HepG2 (cell line): Measurements from ENCODE around the gene KLHL7. TPM values are rescaled to one million over a fixed set of nuclear protein-coding genes. Genes with fewer than 3 reads are reported as not detected.

Experiments
- ATAC-seq: fragments of 200-7000 bp; cut with Tn5 transposase; 3 replicates; pipeline ENCODE4 v1.9.1; 2020; ENCODE audit warnings: mild to moderate bottlenecking, moderate library complexity
- BruUV-seq: library from RNA; stranded (reverse); fragments of 400-500 nt; replicated peaks from 2 replicates; lab custom pipeline; 2021; lab: Mats Ljungman, UMichigan
- CTCF ChIA-PET: fragments of 300-600 bp; formaldehyde crosslinking; extraction: SDS; loops from one replicate; lab custom pipeline; 2021; ENCODE audit warnings: low total read pairs, inconsistent platforms, low intra/inter-chr PET ratio; lab: Yijun Ruan, JAX
- POLR2A ChIA-PET: fragments of 350-600 bp; sonication (Branson Sonifier 250); formaldehyde crosslinking; loops from one replicate; lab custom pipeline; 2020; ENCODE audit warnings: antibody characterized with exemption, inconsistent platforms; lab: Yijun Ruan, JAX
- DNase-seq: peaks from one replicate; pipeline ENCODE4 v3.0.0-alpha.2; 2015; ENCODE audit warnings: low spot score
- FAIRE-seq: peaks from 3 replicates; lab custom pipeline; 2011; peaks lifted over from hg19 to GRCh38; lab: Jason Lieb, UNC
- H2AFZ ChIP-seq: one replicate; pipeline ENCODE4 v1.6.1; 2011; ENCODE audit warnings: low read length, inconsistent platforms
- H3K27ac ChIP-seq: fragments of 300-600 bp; 3 replicates; pipeline ENCODE4 v1.8.0; 2011; ENCODE audit warnings: mixed run types, mild to moderate bottlenecking, mixed read lengths, low read length, inconsistent platforms; ENCODE audit not compliant: insufficient read depth; ENCODE audit errors: extremely low read length
- H3K27me3 ChIP-seq, 2 experiments: fragments of 200-600 bp in 1 of 2; 2 replicates in 1 of 2; 3 replicates in 1 of 2; pipeline versions ENCODE4 v1.6.0 to v1.8.0; 2011; ENCODE audit warnings: low read length in 2 of 2, mild to moderate bottlenecking in 2 of 2, moderate library complexity in 2 of 2, inconsistent platforms in 1 of 2; ENCODE audit not compliant: insufficient read depth in 2 of 2, control insufficient read depth in 1 of 2
- H3K36me3 ChIP-seq, 2 experiments: fragments of 200-600 bp in 1 of 2; replicated peaks in 1 of 2; 2 replicates in 1 of 2; 3 replicates in 1 of 2; pipeline versions ENCODE4 v1.5.1 to v1.8.0; 2011; ENCODE audit warnings: low read length in 2 of 2, inconsistent platforms in 1 of 2; ENCODE audit not compliant: insufficient read depth in 2 of 2, control insufficient read depth in 1 of 2
- H3K4me1 ChIP-seq: 2 replicates; pipeline ENCODE4 v1.5.1; 2012; ENCODE audit warnings: low read length, inconsistent platforms; ENCODE audit not compliant: insufficient read depth
- H3K4me2 ChIP-seq: 2 replicates; pipeline ENCODE4 v1.6.0; 2011; ENCODE audit warnings: low read depth, low read length, inconsistent platforms
- H3K4me3 ChIP-seq, 3 experiments: fragments of 200-600 bp in 1 of 3; sonication (generic), shearing (Covaris generic) in 1 of 3; replicated peaks in 1 of 3; 2 replicates each; pipeline ENCODE4 v1.5.1; 2011 to 2016; ENCODE audit warnings: low read length in 3 of 3, inconsistent platforms in 2 of 3, low read depth in 2 of 3, mild to moderate bottlenecking in 2 of 3, control low read depth in 1 of 3, mixed read lengths in 1 of 3; ENCODE audit not compliant: insufficient read depth in 1 of 3
- H3K79me2 ChIP-seq: one replicate; pipeline ENCODE4 v1.6.1; 2011; ENCODE audit warnings: low read length, inconsistent platforms; ENCODE audit not compliant: insufficient read depth
- H3K9ac ChIP-seq: 2 replicates; pipeline ENCODE4 v1.6.0; 2011; ENCODE audit warnings: mild to moderate bottlenecking, low read depth, low read length, inconsistent platforms; ENCODE audit not compliant: insufficient read depth
- H3K9me3 ChIP-seq: 2 replicates; pipeline ENCODE4 v1.5.1; 2012; ENCODE audit warnings: mild to moderate bottlenecking, low read length
- H4K20me1 ChIP-seq: 2 replicates; pipeline ENCODE4 v1.6.0; 2011; ENCODE audit warnings: inconsistent platforms, mild to moderate bottlenecking, low read length, moderate library complexity; ENCODE audit not compliant: insufficient read depth
- ARNT2 ChIP-seq: sonication (generic); formaldehyde crosslinking; IDR thresholded peaks from 2 replicates; pipeline ENCODE4 v1.8.0; 2022; ENCODE audit warnings: mild to moderate bottlenecking, low read depth, missing genetic modification reagents, moderate library complexity
- ATF1 ChIP-seq: IDR thresholded peaks from 2 replicates; pipeline ENCODE4 v1.6.1; 2016; ENCODE audit warnings: mild to moderate bottlenecking, control low read depth
- GLMP ChIP-seq: sonication (generic); formaldehyde crosslinking; IDR thresholded peaks from 2 replicates; pipeline ENCODE4 v1.9.0; 2021; ENCODE audit warnings: missing genetic modification reagents, mild to moderate bottlenecking, borderline replicate concordance
- MED1 ChIP-seq: sonication (generic); formaldehyde crosslinking; IDR thresholded peaks from 2 replicates; pipeline ENCODE4 v1.4.0; 2020; ENCODE audit warnings: missing genetic modification reagents
- NAIF1 ChIP-seq: sonication (generic); formaldehyde crosslinking; IDR thresholded peaks from 2 replicates; pipeline ENCODE4 v1.5.0; 2020; ENCODE audit warnings: mild to moderate bottlenecking, missing genetic modification reagents, borderline replicate concordance
- SKI ChIP-seq: fragments of 450-650 bp; IDR thresholded peaks from one replicate; pipeline ENCODE4 v1.6.1; 2018; ENCODE audit warnings: mild to moderate bottlenecking; ENCODE audit not compliant: partially characterized antibody
- SOX6 ChIP-seq, 2 experiments: fragments of 450-650 bp in 1 of 2; sonication (generic) in 1 of 2; formaldehyde crosslinking in 1 of 2; IDR thresholded peaks; 2 replicates each; pipeline versions ENCODE4 v1.4.0 to v1.6.1; 2017 to 2020; ENCODE audit warnings: antibody characterized with exemption in 1 of 2, mild to moderate bottlenecking in 1 of 2, missing genetic modification reagents in 1 of 2
- SPEN ChIP-seq: sonication (generic); formaldehyde crosslinking; IDR thresholded peaks from 2 replicates; pipeline ENCODE4 v1.5.1; 2020; ENCODE audit warnings: low read depth, mild to moderate bottlenecking, missing genetic modification reagents
- STAG1 ChIP-seq: sonication (generic); formaldehyde crosslinking; IDR thresholded peaks from 2 replicates; pipeline ENCODE4 v1.4.0; 2020; ENCODE audit warnings: missing genetic modification reagents
- TCF7 ChIP-seq: sonication (generic); IDR thresholded peaks from 2 replicates; pipeline ENCODE4 v1.6.1; 2016; ENCODE audit warnings: antibody characterized with exemption, low read depth
- YY1 ChIP-seq: IDR thresholded peaks from 2 replicates; pipeline ENCODE4 v1.6.1; 2011; ENCODE audit warnings: low read length, low read depth, moderate library complexity, mild to moderate bottlenecking; ENCODE audit not compliant: insufficient read depth, insufficient replicate concordance
- ZFYVE20 ChIP-seq: sonication (generic); formaldehyde crosslinking; IDR thresholded peaks from 2 replicates; pipeline ENCODE4 v1.8.0; 2023; ENCODE audit warnings: low read depth, mild to moderate bottlenecking, moderate library complexity, missing genetic modification reagents, borderline replicate concordance
- ZNF326 ChIP-seq: sonication (generic); formaldehyde crosslinking; IDR thresholded peaks from 2 replicates; pipeline ENCODE4 v1.4.0; 2020; ENCODE audit warnings: missing genetic modification reagents, borderline replicate concordance
- ZNF354B ChIP-seq: sonication (generic); formaldehyde crosslinking; IDR thresholded peaks from 2 replicates; pipeline ENCODE4 v1.8.0; 2022; ENCODE audit warnings: mild to moderate bottlenecking, missing genetic modification reagents
- ZNF367 ChIP-seq: sonication (generic); formaldehyde crosslinking; IDR thresholded peaks from 2 replicates; pipeline ENCODE4 v1.4.0; 2020; ENCODE audit warnings: missing genetic modification reagents, borderline replicate concordance
- ZNF589 ChIP-seq: sonication (generic); formaldehyde crosslinking; conservative IDR thresholded peaks from 2 replicates; pipeline ENCODE4 v1.8.0; 2022; ENCODE audit warnings: mild to moderate bottlenecking, moderate library complexity, missing genetic modification reagents
- ZSCAN29 ChIP-seq: sonication (generic); formaldehyde crosslinking; conservative IDR thresholded peaks from 2 replicates; pipeline ENCODE4 v1.4.0; 2020; ENCODE audit warnings: mild to moderate bottlenecking, missing genetic modification reagents
- WGBS: methylation state at CpG from one replicate; pipeline ENCODE4 v1.1.6; 2017; ENCODE audit warnings: low lambda C conversion rate; 5-methylcytosine and 5-hydroxymethylcytosine counted together
- in situ Hi-C: cut with HindIII; loops from 2 replicates; pipeline ENCODE4 v1.10.0; 2017; ENCODE audit warnings: low pct_unique_long_range_greater_than_20kb; ENCODE audit not compliant: extremely low pct_ligation_motif_present
- intact Hi-C: fragments of 100-400 bp; cut with micrococcal nuclease; formaldehyde crosslinking; loops from one replicate; pipeline ENCODE4 v1.10.0; 2022; ENCODE audit not compliant: unreplicated experiment
- polyA plus RNA-seq, 8 experiments: library from polyadenylated mRNA; depleted of rRNA in 3 of 8; stranded (reverse) in 7 of 8; unstranded in 1 of 8; fragments of >200 nt; fragmentation: Illumina TruSeq in 4 of 8; extraction: Trizol in 4 of 8; gene quantifications; 2 replicates each; pipeline versions ENCODE4 v1.2.1 to v1.2.3, GENCODE V29; 2011 to 2016; ENCODE audit warnings: low read depth in 4 of 8, missing spikeins in 1 of 8, mixed read lengths in 1 of 8; ENCODE audit not compliant: insufficient read depth in 1 of 8
- total RNA-seq, 5 experiments: library from RNA; depleted of rRNA; stranded (reverse); fragments of >200 nt; fragmentation: Illumina TruSeq; extraction: Trizol; gene quantifications; 2 replicates each; pipeline ENCODE4 v1.2.3, GENCODE V29; 2016; ENCODE audit warnings: low read depth in 1 of 5
- TF ChIP-seq, protein P1 (sequence below), 2 experiments: fragments of 450-650 bp in 1 of 2; sonication (generic) in 1 of 2; formaldehyde crosslinking; IDR thresholded peaks; 2 replicates each; pipeline versions ENCODE4 v1.5.0 to v1.8.0; 2020 to 2022; ENCODE audit warnings: mild to moderate bottlenecking in 1 of 2, missing genetic modification reagents in 1 of 2

KLHL7 gene
- total and polyA plus RNA-seq, 2 of the 13 experiments (the other 11 are each of a cell fraction or from before 2014, with no cell fraction given): 16.2 to 34.4 TPM

DNA sequence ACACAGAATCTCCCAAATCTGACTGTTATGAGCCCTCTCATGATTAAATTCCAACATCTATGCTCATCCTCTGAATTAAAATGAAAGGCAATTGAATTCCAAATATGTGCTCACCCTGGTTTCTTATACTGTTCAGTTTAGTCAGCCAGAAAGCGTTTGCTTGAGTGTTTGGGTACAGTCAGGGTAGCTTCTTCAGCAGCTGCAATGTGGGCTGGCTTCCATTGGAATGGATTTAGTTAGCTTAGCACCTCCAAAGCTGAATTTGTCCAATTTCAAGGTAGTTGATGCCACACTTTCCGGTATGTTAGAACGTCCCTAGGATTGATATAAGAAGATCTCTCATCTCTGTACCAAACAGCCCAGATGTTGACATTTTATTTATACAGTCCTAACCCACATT lies 9.3 kb downstream of the KLHL7 start (continued):
- TF ChIP-seq ZNF367 (CRISPR knock-in tag): no peak
- TF ChIP-seq ZFYVE20: no peak
- no peak for TF ChIP-seq SKI
- TF ChIP-seq, all 625 proteins: peak for 0

DNA sequence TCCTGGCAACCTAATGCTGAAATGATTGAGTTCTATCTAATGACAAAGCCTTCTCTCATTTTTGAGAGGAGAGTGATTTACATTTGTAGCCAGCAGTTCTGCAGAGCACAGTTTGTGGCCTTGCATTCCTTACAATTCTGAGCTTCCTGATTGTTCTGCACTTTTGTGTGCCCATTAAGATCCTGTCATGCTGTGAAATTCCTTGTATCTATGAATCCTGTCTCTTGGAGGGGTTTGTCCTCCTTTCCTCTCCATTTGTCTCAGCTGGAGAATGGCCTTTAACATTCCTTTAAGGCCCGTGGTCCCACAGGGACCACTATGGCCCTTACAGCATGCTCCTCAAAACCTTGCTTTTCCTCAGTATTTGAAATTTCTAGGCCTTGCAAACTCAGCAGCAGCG lies 10.4 kb downstream of the KLHL7 start:
- Histone ChIP-seq H3K4me1 (no peaks in the 10 kb centered on the region), H3K27me3 (no peaks in the 10 kb centered on the region), H3K79me2 (peaks cover 18% of the 10 kb centered on the region), H2AFZ (no peak overlapping the region), H3K36me3 (no peaks in the 10 kb centered on the region), H3K27ac (no peak overlapping the region), H3K4me3 (no peak overlapping the region), H3K9ac (no peak overlapping the region), H3K9me3 (no peaks in the 10 kb centered on the region), H4K20me1 (no peaks in the 10 kb centered on the region), H3K4me2 (no peak overlapping the region)
- in situ Hi-C loops: no loop called here
- ChIA-PET POLR2A (no interaction called here), CTCF (no interaction called here)
- ATAC-seq (no peak), FAIRE-seq (no peak), DNase-seq (no peak)
- no TSS peak for BruUV-seq
- intact Hi-C loops: no loop called here
- 95% methylated on average over 2 of the region's 2 CpGs for WGBS
- TF ChIP-seq MED1 (CRISPR knock-in tag) (no peak), ATF1 (CRISPR knock-in tag) (no peak), ARNT2 (CRISPR knock-in tag) (no peak), YY1 (no peak), ZSCAN29 (CRISPR knock-in tag) (no peak), STAG1 (CRISPR knock-in tag) (no peak), ZNF354B (CRISPR knock-in tag) (no peak), ZNF589 (CRISPR knock-in tag) (no peak), NAIF1 (CRISPR knock-in tag) (no peak), ZNF326 (CRISPR knock-in tag) (no peak), SPEN (no peak), GLMP (no peak), SOX6 (IDR thresholded peaks at IDR 0.05) (no peak), SOX6 (CRISPR knock-in tag; IDR thresholded peaks at IDR 0.05) (no peak), TCF7 (no peak)
- TF ChIP-seq, protein P1, sequence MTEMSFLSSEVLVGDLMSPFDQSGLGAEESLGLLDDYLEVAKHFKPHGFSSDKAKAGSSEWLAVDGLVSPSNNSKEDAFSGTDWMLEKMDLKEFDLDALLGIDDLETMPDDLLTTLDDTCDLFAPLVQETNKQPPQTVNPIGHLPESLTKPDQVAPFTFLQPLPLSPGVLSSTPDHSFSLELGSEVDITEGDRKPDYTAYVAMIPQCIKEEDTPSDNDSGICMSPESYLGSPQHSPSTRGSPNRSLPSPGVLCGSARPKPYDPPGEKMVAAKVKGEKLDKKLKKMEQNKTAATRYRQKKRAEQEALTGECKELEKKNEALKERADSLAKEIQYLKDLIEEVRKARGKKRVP (CRISPR knock-in tag; IDR thresholded peaks at IDR 0.05): no peak
